GM21423 (cell line): Measurements from ENCODE around the gene TMX1.
A peak's percentile ranks its signal among the peaks of the same experiment; 100 is the strongest.
"Not testable (repeated sequence)": the region's sequence is repeated elsewhere in the genome, so short reads cannot be mapped to it uniquely, and the experiment has no call there.

Source experiments
- ATAC-seq: cut with Tn5 transposase; IDR thresholded peaks from one replicate; pipeline ENCODE4 v1.9.1; 2021; ENCODE audit warnings: mild to moderate bottlenecking, moderate library complexity; ENCODE audit not compliant: unreplicated experiment

Gene TMX1, protein sequence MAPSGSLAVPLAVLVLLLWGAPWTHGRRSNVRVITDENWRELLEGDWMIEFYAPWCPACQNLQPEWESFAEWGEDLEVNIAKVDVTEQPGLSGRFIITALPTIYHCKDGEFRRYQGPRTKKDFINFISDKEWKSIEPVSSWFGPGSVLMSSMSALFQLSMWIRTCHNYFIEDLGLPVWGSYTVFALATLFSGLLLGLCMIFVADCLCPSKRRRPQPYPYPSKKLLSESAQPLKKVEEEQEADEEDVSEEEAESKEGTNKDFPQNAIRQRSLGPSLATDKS

DNA sequence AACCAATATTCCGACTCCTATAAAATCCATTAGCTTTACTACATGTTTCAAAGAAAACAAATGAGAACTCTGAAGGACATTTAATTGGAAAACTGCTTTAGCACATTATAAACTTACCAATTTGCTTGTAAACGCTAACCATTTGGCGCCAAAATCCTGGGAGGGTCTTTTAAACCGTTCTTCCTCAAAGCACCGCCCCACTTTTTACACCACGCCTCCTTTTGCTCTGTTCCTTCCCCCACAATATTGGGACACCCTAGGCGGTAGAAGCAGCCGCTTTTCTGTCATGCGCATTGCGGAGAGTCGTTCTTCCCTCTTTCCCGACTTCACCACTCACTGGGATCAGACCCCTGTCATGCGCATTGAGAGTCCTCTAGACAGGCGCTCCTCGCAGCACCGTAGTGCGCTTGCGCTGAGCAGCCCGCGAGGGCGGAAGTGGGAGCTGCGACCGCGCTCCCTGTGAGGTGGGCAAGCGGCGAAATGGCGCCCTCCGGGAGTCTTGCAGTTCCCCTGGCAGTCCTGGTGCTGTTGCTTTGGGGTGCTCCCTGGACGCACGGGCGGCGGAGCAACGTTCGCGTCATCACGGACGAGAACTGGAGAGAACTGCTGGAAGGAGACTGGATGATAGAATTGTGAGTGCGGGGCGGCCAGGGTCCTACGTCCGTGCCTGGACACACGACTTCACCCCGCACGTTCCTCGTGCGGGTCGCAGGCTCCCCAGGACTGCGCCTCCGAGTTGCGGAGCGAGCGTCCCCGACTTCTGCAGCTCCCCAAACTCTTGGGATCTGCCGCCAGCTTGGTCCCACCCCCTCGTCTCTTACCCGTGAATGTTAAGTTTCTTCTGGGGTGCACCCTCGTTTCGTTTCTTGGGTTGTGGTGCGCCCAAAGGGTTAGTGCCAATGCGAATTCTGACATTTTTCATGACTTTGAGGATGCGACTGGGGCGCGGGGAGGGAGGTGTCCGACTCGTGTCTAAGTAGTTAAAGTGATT is at the start of gene TMX1:
TSS of gene TMX1 (plus strand) at position 435 of the 991 bp plus-strand sequence. CDS start at position 481, 46 bp downstream.
- peak; percentile 89 for ATAC-seq

GRCh38 chr14:51201890-51202289 is 38.2 kb upstream of the TMX1 start:
- ATAC-seq, result no peak

DNA sequence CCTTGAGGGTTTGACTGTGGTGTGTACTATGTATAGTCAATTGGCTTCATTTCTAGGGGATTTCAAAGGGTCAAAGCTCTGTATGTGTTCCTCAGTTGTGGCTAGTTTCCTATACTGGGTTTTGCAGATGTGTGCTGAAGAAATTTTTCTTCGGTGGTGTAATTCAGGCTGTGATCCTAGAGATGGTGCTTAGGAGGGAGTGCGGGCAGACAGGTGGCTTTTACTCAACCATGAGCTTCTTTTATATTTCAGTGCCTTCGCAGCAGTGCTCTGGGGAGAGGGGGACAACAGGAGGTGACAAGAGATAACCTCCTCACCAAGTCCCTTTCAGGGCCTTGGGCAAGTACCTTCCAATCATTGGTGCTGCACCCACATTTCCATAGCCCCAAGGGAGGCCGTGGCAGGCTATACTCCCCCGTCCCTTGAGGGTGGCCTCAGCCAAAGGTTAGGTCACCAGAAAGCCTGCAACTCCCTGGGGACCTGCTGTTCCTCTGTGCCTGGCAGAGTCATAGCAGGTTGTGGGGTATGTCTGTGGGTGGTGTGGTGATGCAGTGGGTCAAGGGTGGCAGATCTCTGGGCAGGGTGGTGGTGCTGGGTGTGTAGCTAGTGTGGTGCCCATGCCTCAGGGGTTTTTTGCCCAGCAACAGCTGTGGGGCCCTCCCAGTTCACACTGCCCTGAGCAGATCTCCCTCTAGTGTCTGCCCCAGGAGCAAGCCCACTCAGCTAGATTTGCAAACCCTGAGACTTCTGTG is 37.0 kb upstream of the TMX1 start:
- ATAC-seq, result peak; percentile 71

DNA sequence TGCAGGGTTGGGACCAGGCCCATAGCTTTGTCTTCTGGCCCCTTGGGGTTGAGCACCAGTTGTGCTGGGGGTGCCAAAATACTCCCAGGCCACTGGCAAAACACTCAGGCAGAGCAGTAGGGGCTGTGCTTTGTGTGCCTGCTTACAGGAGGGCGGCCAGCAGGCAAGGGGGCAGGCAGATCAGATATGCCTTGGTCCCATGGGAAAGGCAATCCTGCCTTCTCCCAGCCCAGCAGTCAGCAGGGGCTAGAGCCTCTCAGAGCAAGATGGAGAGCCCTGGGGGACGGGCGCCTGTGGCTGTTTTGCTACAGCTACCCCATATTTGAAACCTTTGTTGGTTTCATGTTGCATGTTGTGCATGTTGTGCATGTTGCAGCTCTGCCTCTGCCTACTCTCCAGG is 36.2 kb upstream of the TMX1 start:
- ATAC-seq, result no peak

DNA sequence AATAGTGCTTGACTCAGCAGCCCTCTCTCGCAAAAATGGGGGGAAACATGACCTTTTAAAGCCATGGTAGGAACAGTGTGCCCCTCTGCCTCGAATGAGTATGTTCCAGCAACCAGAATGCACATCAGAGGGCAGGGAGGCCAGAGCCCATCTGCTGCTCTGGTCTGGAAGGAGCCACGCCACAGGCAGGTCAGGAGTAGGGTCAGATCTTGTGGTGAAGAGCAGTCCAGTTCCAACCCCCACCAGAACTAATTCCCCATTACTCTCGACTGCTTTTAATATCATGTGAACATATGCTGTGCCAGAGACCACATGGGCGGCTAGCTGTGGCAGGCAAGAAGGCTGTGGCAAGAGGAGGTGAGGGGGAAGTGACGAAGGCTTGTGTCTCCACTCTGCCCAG is 34.6 kb upstream of the TMX1 start:
- ATAC-seq, result no peak

DNA sequence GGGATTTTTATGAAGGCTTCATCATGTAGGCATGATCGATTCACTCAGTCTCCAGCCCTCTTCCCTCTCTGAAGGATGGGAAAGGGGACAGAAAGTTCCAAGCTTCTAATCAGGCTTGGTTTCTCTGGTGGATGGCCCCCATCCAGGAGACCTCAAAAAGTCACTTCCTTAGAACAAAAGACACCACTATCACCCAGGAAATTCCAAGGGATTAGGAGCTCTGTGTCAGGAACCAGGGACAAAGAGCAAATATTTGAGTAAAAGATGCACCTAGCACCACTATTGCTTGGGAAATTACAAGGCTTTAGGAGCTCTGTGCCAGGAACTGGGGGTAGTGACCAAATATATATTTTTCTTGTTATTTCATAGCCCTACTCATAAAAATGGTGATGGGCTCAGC is 33.6 kb upstream of the TMX1 start:
- ATAC-seq, result no peak

DNA sequence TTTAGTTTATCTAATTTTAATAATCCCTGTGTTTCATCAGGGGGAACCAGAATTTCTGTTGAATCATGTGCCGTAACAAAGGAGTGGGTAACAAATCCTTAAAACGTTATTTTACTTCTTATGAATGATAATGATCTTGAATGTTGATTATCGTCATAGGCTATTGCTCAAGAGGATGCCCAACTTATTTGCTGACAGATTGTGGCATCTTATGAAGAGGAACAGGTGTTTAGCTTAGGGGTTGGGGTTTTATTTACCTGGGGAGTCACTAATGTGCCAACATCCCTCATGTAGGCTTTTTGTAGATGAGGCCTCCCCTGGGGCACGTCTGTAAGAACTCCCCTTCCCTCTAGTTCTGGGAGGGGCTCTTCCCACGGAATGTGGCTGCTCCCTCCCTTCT is 32.4 kb upstream of the TMX1 start:
- ATAC-seq, result no peak

GRCh38 chr14:51208982-51209381 is 31.1 kb upstream of the TMX1 start:
- no peak for ATAC-seq

- ATAC-seq, result no peak
Observed at GRCh38 chr14:51209457-51209856, 30.6 kb upstream of the TMX1 start.

DNA sequence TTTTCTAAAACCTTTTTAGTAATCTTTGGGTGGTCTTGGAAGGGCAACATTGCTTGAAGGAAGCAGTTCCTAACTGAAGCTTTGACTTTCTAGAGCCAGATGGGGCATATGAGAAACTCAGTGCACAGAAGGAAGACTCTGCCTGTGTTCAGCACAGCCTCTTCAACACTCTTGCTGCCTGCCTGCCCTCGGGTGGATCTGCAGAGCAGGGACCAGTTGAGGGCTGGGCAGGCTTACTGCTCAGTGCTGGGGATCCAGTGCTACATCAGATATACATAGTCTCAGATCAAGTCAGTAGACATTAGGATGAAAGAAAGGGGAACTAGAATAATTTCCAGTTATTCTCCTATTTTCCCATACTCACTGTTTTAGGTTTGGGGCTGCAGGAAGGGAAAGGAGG is 29.5 kb upstream of the TMX1 start:
- no peak for ATAC-seq

DNA sequence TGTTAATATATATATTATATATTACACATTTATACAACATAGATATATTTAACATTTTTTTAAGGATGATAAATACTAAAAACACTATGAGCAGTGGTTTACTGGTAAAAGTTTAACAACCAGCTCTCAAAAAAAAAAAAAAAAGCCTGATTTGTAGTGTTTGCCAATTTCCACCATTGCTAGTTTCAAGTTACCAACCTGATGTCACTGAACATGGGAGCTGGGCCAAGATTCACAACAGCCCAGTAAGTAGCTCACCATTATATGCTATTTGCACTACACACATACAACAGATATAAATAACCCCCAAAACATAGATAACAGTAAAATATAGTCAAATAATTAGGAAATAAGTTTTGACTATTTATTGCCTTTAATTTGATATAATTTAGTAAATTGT is 28.9 kb upstream of the TMX1 start:
- no peak for ATAC-seq

DNA sequence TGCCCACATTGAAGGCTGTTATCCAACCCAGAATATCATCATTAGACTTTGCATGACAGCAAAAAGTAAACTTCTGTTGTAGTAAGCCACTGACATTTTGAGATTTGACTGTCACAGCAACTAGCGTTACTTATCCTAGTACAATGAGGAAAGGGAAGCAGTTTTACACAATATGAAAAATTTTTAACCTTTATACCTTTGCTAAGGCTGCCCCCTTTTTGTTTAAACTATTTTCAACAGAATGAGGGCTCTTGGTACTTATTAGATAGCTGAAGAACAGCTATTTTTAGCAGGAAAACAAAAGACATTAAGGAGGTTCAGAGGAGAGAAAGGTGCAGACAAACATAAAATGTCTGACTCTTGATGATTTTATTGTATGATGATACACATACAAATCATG is 23.4 kb upstream of the TMX1 start:
- no peak for ATAC-seq

DNA sequence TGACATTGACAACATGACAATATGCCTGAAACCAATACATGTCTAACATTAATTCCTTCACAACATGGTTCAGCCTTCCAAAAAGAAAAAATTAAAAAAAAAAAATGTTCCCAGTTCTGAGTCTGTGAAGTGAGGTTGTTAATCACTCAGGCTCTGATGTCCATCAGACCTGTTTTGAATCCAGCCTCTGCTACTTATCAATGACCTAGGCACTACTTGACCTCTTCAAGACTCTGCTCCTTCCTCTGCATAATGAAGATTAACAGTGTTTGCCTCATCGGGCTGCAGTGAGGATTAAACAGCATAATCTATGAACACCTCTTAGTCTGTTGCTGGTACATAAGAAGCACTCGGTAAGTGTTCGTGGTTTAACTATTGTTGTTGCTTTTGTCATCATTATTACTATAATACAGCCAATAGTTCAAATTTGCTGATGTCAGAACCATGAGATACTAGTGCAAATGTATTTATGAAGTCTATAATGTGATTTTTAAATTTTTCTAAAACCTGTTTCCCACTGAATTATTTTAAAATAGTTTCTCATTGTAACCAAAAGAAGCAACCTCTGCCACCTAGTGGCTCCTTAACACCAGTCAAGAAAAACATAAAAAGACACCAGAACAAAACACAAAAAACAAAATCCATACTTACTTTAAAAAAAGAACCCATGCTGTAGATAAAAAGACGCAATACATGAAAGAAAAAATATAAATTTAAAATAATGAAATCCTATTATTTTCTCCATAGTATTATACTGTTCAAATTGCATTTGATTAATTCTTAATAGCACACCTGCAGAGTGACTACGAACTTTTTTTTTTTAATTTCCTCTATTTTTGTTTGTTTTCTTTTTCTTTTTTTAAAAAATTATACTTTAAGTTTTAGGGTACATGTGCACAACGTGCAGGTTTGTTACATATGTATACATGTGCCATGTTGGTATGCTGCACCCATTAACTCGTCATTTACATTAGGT is 20.3 kb upstream of the TMX1 start:
- no peak for ATAC-seq

DNA sequence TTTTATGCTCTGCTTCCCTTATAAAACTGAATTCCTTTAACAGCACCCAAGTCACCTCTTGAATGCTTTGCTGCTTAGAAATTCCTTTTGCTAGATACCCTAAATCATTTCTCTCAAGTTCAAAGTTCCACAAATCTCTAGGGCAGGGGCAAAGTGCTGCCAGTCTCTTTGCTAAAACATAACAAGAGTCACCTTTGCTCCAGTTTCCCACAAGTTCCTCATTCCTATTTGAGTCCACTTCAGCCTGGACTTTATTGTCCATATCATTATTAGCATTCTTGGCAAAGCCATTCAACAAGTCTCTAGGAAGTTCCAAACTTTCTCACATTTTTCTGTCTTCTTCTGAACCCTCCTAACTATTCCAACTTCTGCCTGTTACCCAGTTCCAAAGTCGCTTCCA is 16.6 kb upstream of the TMX1 start:
- not testable (repeated sequence) for ATAC-seq

DNA sequence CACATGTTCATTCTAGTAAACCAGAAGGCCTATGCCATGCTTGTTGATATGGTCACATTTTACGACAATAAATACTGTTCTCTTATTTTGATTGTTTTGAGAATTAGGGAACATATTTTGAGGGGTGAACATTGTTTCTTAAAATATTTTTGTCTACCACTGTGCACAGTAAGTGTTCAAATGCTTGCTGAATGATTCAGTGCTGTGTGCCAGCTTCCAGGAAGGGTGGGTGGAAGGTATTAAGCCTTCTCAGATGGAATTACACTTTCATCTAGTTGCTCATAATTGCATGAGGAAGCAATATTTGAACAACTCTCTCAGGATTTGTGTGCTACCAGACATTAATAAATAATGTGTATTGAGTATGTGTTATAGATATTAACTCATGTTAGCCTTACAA is 15.5 kb upstream of the TMX1 start:
- no peak for ATAC-seq

DNA sequence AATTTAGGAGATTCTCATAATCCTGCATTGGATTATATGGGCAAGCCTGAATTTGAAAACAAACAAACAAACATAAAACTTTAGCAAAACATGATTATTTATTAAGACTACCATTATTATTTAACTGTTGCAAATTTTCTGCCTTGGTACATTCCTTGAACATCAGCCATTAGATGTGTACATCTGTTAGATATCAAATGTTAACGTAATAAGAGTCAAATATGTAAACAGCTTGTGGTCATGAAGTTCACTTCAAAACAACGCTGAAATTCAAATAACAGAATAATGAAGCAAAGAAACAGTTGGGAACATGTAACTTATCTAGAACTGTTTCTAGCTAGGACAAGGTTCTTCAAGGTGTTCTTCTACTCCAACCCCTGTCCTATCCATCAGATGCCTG is 14.3 kb upstream of the TMX1 start:
- ATAC-seq, result no peak

- ATAC-seq, result no peak
Observed at GRCh38 chr14:51228391-51228790, 11.7 kb upstream of the TMX1 start.

DNA sequence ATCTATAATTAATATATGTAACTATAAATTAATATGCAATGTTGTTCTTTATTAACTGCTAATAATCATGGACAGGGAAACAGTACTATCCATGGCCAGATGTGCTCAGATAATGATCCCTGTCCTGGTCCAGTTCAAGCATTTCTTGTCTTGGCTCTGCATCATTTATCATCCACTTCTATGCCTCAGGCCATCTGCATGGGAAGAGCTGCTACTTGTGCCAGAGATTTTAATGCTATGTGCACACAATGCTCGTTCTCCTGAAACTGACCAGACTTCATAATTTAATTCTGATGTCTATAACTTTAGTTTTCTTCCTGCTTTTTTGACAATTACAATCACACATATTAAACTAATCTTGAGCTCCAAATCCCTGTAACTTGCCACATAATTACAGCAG is 11.2 kb upstream of the TMX1 start:
- ATAC-seq, result no peak

- no peak for ATAC-seq
Observed at GRCh38 chr14:51236314-51236713, 3.7 kb upstream of the TMX1 start.

DNA sequence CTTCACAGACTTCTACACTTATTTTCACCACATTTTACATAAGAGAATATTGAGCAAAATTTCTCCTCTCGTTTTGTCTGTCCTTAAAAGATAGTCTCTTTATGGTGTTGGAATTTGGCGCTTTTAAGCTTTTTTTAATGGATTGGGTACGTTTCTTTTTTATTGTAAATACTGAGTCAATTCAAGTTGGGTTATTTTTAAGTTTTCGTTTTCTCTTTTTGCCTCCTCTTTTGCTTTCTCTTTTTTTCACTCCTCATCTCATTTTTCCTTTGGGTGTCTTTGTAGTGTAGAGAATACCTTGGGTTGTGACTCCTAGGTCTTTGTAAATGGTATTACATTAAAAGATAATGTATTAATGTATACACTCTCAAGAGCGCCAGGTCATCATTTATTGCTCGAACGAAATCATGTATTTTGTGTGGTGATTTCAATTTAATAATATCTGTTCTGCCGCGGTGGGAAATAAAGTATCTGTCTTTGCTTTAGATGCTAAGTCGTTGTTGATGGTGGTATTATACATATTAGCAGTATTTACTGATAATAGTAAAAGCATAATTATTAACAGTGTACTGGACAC is 845 bp downstream of the TMX1 start:
- no peak for ATAC-seq
